SJCRH30 (cell line): ENCODE measurements around the gene VSTM2L. TPM values are rescaled to one million over a fixed set of nuclear protein-coding genes. Genes with fewer than 3 reads are reported as not detected.

Experiments
- DNase-seq, 2 experiments: peaks; one replicate each; pipeline ENCODE4 v3.0.0-alpha.2; 2015 to 2020
- H3K27ac ChIP-seq: fragments of 250-450 bp; sonication (Bioruptor Pico); 2 replicates; pipeline ENCODE4 v1.5.1; 2020; ENCODE audit warnings: mild to moderate bottlenecking, moderate library complexity
- H3K27me3 ChIP-seq: fragments of 250-450 bp; sonication (Bioruptor Pico); 2 replicates; pipeline ENCODE4 v1.5.1; 2020; ENCODE audit warnings: mild to moderate bottlenecking, moderate library complexity
- H3K36me3 ChIP-seq: fragments of 250-450 bp; sonication (Bioruptor Pico); 2 replicates; pipeline ENCODE4 v1.5.1; 2020; ENCODE audit warnings: mild to moderate bottlenecking, moderate library complexity
- H3K4me1 ChIP-seq: fragments of 250-450 bp; sonication (Bioruptor Pico); 2 replicates; pipeline ENCODE4 v1.5.1; 2020; ENCODE audit warnings: mild to moderate bottlenecking, moderate library complexity
- H3K4me3 ChIP-seq: fragments of 250-450 bp; sonication (Bioruptor Pico); 2 replicates; pipeline ENCODE4 v1.5.1; 2020; ENCODE audit warnings: mild to moderate bottlenecking, moderate library complexity
- H3K9me3 ChIP-seq: fragments of 250-450 bp; sonication (Bioruptor Pico); replicated peaks from 2 replicates; pipeline ENCODE4 v1.5.1; 2020; ENCODE audit warnings: mild to moderate bottlenecking, moderate library complexity
- total RNA-seq: library from RNA; depleted of rRNA; stranded (reverse); fragments of >200 nt; shearing (Covaris generic); gene quantifications from 2 replicates; pipeline ENCODE4 v1.2.3, GENCODE V29; 2014

Gene VSTM2L
- total RNA-seq, 1 experiment from 2014 or later, result 0.22 TPM

DNA sequence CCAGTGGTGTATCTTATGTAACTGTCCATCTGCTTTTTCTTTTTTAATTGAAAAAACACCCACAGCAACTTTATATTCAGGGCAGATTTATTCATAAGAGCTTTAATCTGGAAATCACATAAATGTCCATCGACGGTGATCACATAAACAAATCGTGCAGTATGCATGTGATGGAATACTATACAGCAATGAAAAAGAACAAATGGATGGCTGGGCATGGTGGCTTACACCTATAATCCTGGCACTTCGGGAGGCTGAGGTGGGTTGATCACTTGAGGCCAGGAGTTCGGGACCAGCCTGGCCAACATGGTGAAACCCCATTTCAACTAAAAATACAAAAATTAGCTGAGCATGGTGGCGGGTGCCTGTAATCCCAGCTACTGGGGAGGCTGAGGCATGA, 39.1 kb downstream of the VSTM2L start:
- H3K9me3 ChIP-seq, result no peaks in the 10 kb centered on the region

DNA sequence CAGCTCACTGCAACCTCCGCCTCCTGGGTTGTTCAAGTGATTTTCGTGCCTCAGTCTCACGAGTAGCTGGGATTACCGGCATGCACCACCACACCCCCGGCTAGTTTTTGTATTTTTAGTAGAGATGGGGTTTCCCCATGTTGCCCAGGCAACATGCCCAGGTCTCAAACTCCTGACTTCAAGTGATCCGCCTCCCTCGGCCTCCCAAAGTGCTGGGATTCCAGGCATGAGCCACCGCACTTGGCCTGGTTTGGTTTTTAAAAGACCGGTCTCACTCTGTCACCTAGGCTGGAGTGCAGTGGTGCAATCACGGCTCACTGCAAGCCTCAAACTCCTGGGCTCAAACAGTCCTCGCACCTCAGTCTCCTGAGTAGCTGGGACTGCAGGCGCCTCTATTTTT, 40.1 kb downstream of the VSTM2L start:
- Histone ChIP-seq H3K36me3 (no peaks in the 10 kb centered on the region), H3K4me3 (no peak overlapping the region), H3K9me3 (no peaks in the 10 kb centered on the region), H3K27ac (no peak overlapping the region), H3K27me3 (no peaks in the 10 kb centered on the region; the same call in 1 of the 2 replicates), H3K4me1 (no peaks in the 10 kb centered on the region)
- no peak for DNase-seq

More for the DNA sequence above, 39.1 kb downstream of the VSTM2L start:
- no peak overlapping the region for H3K27ac ChIP-seq
- no peaks in the 10 kb centered on the region; the same call in 1 of the 2 replicates for H3K27me3 ChIP-seq
- H3K4me3 ChIP-seq, result no peak overlapping the region
- H3K36me3 ChIP-seq, result no peaks in the 10 kb centered on the region
- no peak for DNase-seq
- H3K4me1 ChIP-seq, result no peaks in the 10 kb centered on the region

- no peaks in the 10 kb centered on the region for H3K4me1 ChIP-seq
Observed at GRCh38 chr20:37943501-37944455, 40.9 kb downstream of the VSTM2L start.

DNA sequence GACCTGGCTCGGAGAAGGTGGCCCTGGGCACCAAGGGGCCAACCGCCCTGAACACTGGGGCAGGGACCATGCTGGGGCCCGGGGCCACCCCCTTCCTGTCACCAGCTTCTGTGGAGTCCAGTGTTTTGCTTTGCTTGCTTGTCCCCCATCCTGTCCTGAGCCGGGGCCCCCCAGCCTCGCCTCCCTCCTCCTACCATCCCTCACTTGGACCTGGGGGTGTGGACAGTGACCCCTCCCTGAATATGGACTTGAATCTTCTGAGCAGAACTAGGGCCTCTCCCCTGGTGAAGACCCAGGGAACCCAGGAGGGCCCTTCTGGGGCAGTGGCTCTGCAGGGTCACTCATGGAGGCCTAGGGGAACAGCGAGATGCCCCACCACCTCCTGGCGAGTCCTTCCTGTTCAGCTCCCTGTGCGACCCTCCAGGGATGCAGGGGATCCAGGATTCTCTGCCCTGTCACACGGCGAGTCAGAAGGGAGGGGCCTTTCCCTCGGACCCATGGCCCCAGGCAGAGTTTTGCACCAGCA, 41.6 kb downstream of the VSTM2L start:
- H3K27me3 ChIP-seq, result no peaks in the 10 kb centered on the region; the same call in 1 of the 2 replicates
- no peaks in the 10 kb centered on the region for H3K36me3 ChIP-seq
- no peaks in the 10 kb centered on the region for H3K9me3 ChIP-seq
- no peak for DNase-seq
- no peak overlapping the region for H3K27ac ChIP-seq
- H3K4me3 ChIP-seq, result no peak overlapping the region
- H3K4me1 ChIP-seq, result no peaks in the 10 kb centered on the region

More at GRCh38 chr20:37943501-37944455, 40.9 kb downstream of the VSTM2L start:
- H3K9me3 ChIP-seq, result no peaks in the 10 kb centered on the region
- no peak for DNase-seq
- no peak overlapping the region for H3K27ac ChIP-seq
- no peaks in the 10 kb centered on the region for H3K36me3 ChIP-seq
- H3K27me3 ChIP-seq, result no peaks in the 10 kb centered on the region; the same call in 1 of the 2 replicates
- no peak overlapping the region for H3K4me3 ChIP-seq

DNA sequence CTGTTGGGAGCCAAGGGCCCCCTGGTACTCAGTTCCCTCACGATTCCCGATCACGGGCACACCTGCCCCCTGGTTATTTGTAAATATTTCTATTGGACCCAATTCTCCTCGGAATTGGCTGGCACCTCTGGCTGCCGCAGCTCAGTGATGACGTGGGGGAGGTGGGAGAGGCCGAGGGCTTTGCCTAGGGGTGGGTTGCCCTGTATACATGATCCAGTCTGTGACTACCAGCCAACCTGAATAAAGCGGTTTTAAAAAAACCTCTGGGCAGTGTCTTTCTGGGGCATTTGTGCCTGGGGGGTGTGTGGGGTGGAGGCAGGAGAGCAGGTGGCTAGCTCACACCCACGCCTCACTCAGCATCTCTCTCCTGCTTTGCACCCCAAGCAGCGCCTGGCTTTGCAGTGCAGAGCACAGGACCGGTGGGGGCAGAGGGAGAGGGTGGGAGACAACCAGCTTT, 42.2 kb downstream of the VSTM2L start:
- DNase-seq, result peak in 1 of 2 experiments; percentile 24
- no peaks in the 10 kb centered on the region; the same call in 1 of the 2 replicates for H3K27me3 ChIP-seq
- H3K4me3 ChIP-seq, result no peak overlapping the region
- H3K4me1 ChIP-seq, result no peaks in the 10 kb centered on the region
- no peak overlapping the region for H3K27ac ChIP-seq
- H3K9me3 ChIP-seq, result no peaks in the 10 kb centered on the region
- no peaks in the 10 kb centered on the region for H3K36me3 ChIP-seq

DNA sequence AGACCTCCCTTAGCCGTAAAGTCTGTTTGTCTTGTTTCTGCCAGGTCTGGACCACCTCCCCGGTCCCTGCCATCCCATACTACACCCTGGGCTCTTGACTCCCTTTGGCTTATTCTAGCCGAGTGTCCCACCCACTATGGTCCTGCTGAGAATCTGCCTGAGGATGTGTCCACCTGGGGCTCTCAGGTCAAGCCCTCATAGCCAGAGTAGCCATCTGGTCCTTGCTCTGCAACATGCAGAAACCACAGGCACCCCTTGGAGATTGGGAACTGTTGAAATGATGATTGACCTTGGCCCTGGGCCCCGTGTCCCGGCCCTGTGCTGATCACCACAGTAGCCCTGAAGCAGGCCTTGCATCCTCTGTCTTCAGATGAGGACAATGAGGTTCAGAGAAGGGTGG, 44.0 kb downstream of the VSTM2L start:
- no peak for DNase-seq
- Histone ChIP-seq H3K27me3 (no peaks in the 10 kb centered on the region; the same call in 1 of the 2 replicates), H3K4me1 (no peaks in the 10 kb centered on the region), H3K36me3 (no peaks in the 10 kb centered on the region), H3K4me3 (no peak overlapping the region), H3K27ac (no peak overlapping the region), H3K9me3 (no peaks in the 10 kb centered on the region; the same call in 1 of the 2 replicates)

DNA sequence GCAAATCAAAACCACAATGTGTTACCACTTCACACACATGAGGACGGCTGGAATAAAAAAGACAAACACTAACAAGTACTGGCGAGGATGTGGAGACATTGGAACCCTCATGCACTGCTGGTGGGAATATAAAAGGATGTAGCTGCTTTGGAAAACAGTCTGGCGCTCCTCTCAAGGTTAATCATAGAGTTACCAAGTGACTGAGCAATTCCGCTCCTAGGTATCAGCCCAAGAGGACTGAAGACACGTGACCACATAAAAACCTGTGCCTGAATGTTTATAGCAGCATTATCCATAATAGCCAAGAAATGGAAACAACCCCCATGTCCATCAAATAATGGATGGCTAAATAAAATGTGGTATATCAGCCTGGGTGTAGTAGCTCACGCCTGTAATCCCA, 45.0 kb downstream of the VSTM2L start:
- Histone ChIP-seq H3K9me3 (peaks cover 3% of the 10 kb centered on the region; the same call in 1 of the 2 replicates), H3K4me3 (no peak overlapping the region), H3K36me3 (no peaks in the 10 kb centered on the region), H3K27ac (no peak overlapping the region), H3K4me1 (no peaks in the 10 kb centered on the region), H3K27me3 (no peaks in the 10 kb centered on the region; the same call in 1 of the 2 replicates)
- DNase-seq, result no peak

DNA sequence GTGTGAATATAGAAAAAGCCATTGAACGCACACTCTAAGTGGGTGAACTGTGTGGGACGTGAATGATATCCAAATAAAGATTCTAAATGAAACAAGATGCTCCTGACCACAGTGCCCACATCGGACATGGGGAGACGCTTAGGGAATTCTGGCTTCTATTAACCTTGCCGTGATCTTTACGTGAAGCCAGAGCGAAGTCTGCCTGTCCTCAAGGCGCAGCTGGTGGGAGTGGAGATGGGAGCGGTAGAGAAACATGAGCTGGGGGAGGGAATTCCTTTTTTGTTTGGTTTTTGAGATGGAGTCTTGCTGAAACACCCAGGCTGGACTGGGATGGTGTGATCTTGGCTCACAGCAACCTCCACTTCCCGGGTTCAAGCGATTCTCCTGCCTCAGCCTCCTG, 46.0 kb downstream of the VSTM2L start:
- no peaks in the 10 kb centered on the region; the same call in 1 of the 2 replicates for H3K27me3 ChIP-seq
- no peak overlapping the region for H3K4me3 ChIP-seq
- no peaks in the 10 kb centered on the region for H3K36me3 ChIP-seq
- no peak for DNase-seq
- H3K4me1 ChIP-seq, result no peaks in the 10 kb centered on the region
- peaks cover 3% of the 10 kb centered on the region; the same call in 1 of the 2 replicates for H3K9me3 ChIP-seq
- no peak overlapping the region for H3K27ac ChIP-seq

DNA sequence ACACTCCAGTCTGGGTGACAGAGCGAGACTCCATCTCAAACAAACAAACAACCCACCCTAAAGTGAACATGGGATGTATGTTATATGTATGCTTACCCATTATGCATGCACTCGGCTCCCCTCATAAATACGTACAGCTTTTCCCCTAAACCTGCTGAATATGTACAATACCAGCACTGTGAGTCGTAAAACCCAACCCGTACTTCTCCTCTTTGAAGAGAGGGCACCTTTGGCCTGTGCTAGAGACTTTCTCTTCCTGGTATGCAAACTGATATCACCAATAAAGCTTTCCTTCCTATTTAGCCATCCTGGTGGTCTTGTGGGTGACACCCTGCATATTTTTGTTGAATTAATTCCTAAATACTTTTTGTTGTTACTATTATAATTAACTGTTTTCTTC, 51.3 kb downstream of the VSTM2L start:
- no peak overlapping the region for H3K27ac ChIP-seq
- no peaks in the 10 kb centered on the region for H3K27me3 ChIP-seq
- peaks cover 8% of the 10 kb centered on the region for H3K4me1 ChIP-seq
- DNase-seq, result no peak
- no peaks in the 10 kb centered on the region for H3K36me3 ChIP-seq
- peaks cover 3% of the 10 kb centered on the region; the same call in 1 of the 2 replicates for H3K9me3 ChIP-seq
- H3K4me3 ChIP-seq, result no peak overlapping the region

DNA sequence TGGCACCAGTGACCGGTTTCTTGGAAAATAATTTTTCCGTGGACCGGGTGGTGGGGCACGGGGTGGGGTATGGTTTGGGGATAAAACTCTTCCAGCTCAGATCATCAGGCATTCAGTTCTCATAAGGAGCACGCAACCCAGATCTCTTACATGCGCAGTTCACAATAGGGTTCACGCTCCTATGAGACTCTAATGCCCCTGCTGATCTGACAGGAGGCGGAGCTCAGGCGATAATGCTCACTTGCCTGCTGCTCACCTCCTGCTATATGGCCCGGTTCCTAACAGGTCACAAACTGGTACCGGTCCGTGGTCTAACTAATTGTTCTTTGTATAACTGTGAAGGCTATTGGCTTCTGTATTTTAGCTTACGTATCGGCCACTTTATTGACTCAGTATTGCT, 51.7 kb downstream of the VSTM2L start:
- Histone ChIP-seq H3K4me1 (peaks cover 8% of the 10 kb centered on the region), H3K27me3 (no peaks in the 10 kb centered on the region), H3K27ac (no peak overlapping the region), H3K9me3 (peaks cover 3% of the 10 kb centered on the region; the same call in 1 of the 2 replicates), H3K36me3 (no peaks in the 10 kb centered on the region), H3K4me3 (no peak overlapping the region)
- DNase-seq, result no peak

DNA sequence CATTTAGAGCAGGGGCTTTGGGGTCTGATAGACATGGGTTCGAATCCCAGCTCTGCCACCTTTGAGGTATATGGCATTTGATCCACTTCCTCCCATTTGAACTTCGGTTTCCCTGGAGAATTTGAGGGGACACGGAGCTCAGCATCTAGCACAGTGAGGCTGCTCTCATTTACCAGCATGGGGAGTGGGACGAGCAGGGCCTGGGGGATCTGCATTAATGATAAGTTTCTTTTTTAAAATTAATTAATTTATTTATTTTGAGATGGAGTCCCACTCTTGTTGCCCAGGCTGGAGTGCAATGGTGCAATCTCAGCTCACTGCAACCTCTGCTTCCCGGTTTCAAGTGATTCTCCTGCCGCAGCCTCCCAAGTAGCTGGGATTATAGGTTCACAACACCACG, 52.6 kb downstream of the VSTM2L start:
- H3K27me3 ChIP-seq, result no peaks in the 10 kb centered on the region
- no peak overlapping the region for H3K4me3 ChIP-seq
- H3K4me1 ChIP-seq, result peaks cover 8% of the 10 kb centered on the region
- peaks cover 3% of the 10 kb centered on the region; the same call in 1 of the 2 replicates for H3K9me3 ChIP-seq
- H3K27ac ChIP-seq, result no peak overlapping the region
- H3K36me3 ChIP-seq, result no peaks in the 10 kb centered on the region
- no peak for DNase-seq

GRCh38 chr20:37956107-37956585, 53.2 kb downstream of the VSTM2L start:
- Histone ChIP-seq H3K36me3 (no peaks in the 10 kb centered on the region), H3K27ac (no peak overlapping the region), H3K4me3 (no peak overlapping the region), H3K27me3 (no peaks in the 10 kb centered on the region), H3K4me1 (peaks cover 8% of the 10 kb centered on the region), H3K9me3 (peaks cover 3% of the 10 kb centered on the region; the same call in 1 of the 2 replicates)
- DNase-seq, result peak in 1 of 2 experiments; percentile 47

GRCh38 chr20:37958856-37959520, 56.1 kb downstream of the VSTM2L start:
- Histone ChIP-seq H3K4me3 (no peak overlapping the region), H3K27me3 (no peaks in the 10 kb centered on the region), H3K27ac (no peak overlapping the region), H3K36me3 (no peaks in the 10 kb centered on the region), H3K9me3 (no peaks in the 10 kb centered on the region), H3K4me1 (peaks cover 8% of the 10 kb centered on the region)
- no peak for DNase-seq

DNA sequence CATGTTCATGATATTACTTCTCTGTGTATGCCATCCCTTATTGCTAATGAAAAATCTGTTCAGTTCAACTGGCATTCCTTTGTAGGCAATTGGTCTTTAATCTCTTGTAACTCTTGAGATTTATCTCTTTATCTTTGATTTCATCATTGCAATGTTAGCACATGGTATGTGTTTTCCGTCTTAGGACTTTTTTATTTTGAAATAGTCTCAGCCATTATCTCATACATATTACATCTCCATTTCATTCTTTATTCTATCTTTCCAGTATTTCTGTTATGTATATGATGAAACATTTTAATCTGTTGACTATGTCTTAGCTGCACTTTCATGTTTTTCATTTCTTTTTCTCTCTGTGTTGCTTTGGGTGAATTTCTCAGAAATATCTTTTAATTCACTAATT, 58.1 kb downstream of the VSTM2L start:
- Histone ChIP-seq H3K36me3 (no peaks in the 10 kb centered on the region), H3K9me3 (no peaks in the 10 kb centered on the region), H3K4me3 (no peak overlapping the region), H3K27me3 (no peaks in the 10 kb centered on the region), H3K27ac (no peak overlapping the region), H3K4me1 (peaks cover 6% of the 10 kb centered on the region)
- DNase-seq, result no peak
